DND-41 (cell line): Measurements from ENCODE around the gene CACNB2.

ENCODE experiments used
- EZH2 ChIP-seq: IDR thresholded peaks from 3 replicates; pipeline ENCODE4 v1.6.1; 2012; ENCODE audit warnings: borderline replicate concordance, low read depth, mild to moderate bottlenecking, moderate library complexity, low read length, inconsistent platforms; ENCODE audit not compliant: severe bottlenecking
- TF ChIP-seq, protein P1 (sequence below): IDR thresholded peaks from 2 replicates; pipeline ENCODE4 v1.5.1; 2012; ENCODE audit warnings: borderline replicate concordance, low read length, moderate library complexity, mild to moderate bottlenecking; ENCODE audit not compliant: poor library complexity, severe bottlenecking; ENCODE audit errors: extremely low read depth

DNA sequence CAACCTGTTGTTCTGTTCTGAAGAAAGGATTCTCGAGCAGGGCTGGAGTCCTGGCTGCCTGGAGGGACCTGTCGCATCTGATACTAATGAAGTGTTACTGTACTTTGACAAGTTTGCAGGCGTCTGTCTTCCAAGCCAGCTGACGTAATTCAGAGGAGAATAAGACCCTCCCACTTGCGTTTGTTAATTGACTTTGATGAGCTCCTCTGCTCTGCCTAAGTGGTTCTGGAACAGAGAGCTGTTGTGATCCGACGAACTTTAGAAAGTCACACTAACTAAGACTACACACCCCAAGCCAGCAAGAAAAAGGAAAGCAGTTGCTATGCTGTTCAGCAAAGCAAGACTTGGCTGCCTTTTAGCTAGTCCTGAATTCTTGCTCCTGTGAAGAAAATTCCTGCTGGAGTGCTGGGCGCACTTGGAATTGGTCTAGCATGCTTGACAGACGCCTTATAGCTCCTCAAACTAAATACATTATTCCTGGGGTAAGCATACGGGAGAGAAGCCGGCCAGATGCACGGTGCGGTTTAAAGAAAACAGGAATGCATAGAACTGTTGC, 200.3 kb downstream of the CACNB2 start:
- no peak for TF ChIP-seq EZH2
- TF ChIP-seq, protein P1, sequence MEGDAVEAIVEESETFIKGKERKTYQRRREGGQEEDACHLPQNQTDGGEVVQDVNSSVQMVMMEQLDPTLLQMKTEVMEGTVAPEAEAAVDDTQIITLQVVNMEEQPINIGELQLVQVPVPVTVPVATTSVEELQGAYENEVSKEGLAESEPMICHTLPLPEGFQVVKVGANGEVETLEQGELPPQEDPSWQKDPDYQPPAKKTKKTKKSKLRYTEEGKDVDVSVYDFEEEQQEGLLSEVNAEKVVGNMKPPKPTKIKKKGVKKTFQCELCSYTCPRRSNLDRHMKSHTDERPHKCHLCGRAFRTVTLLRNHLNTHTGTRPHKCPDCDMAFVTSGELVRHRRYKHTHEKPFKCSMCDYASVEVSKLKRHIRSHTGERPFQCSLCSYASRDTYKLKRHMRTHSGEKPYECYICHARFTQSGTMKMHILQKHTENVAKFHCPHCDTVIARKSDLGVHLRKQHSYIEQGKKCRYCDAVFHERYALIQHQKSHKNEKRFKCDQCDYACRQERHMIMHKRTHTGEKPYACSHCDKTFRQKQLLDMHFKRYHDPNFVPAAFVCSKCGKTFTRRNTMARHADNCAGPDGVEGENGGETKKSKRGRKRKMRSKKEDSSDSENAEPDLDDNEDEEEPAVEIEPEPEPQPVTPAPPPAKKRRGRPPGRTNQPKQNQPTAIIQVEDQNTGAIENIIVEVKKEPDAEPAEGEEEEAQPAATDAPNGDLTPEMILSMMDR: no peak
